H9 (cell line): ENCODE data around the gene RFPL1. TPM values are rescaled to one million over a fixed set of nuclear protein-coding genes. Genes with fewer than 3 reads are reported as not detected.

Experiments used
- DNase-seq: peaks from one replicate; pipeline ENCODE4 v3.0.0-alpha.2; 2017
- H2AFZ ChIP-seq: one replicate; pipeline ENCODE4 v1.6.1; 2013; ENCODE audit warnings: mild to moderate bottlenecking, low read length, control low read depth, moderate library complexity
- H2AK5ac ChIP-seq: 2 replicates; pipeline ENCODE4 v1.6.1; 2013; ENCODE audit warnings: low read length, control low read depth, mixed read lengths; ENCODE audit not compliant: insufficient read length
- H2BK120ac ChIP-seq: one replicate; pipeline ENCODE4 v1.6.1; 2013; ENCODE audit warnings: low read depth, mild to moderate bottlenecking, low read length, control low read depth, inconsistent platforms; ENCODE audit not compliant: poor library complexity, severe bottlenecking
- H2BK12ac ChIP-seq: 2 replicates; pipeline ENCODE4 v1.6.1; 2013; ENCODE audit warnings: low read length, control low read depth, mixed read lengths, low read depth; ENCODE audit not compliant: insufficient read length
- H2BK15ac ChIP-seq: 2 replicates; pipeline ENCODE4 v1.6.1; 2013; ENCODE audit warnings: low read depth, low read length, control low read depth
- H2BK20ac ChIP-seq: one replicate; pipeline ENCODE4 v1.6.1; 2013; ENCODE audit warnings: low read depth, mild to moderate bottlenecking, low read length, control low read depth, inconsistent platforms; ENCODE audit not compliant: poor library complexity, severe bottlenecking
- H2BK5ac ChIP-seq: 2 replicates; pipeline ENCODE4 v1.6.1; 2013; ENCODE audit warnings: low read length, control low read depth, mixed read lengths; ENCODE audit not compliant: insufficient read length
- H3K14ac ChIP-seq: 2 replicates; pipeline ENCODE4 v1.6.1; 2013; ENCODE audit warnings: low read length, control low read depth; ENCODE audit not compliant: insufficient read depth
- H3K18ac ChIP-seq: 2 replicates; pipeline ENCODE4 v1.6.1; 2013; ENCODE audit warnings: low read depth, mild to moderate bottlenecking, mixed read lengths, low read length, control low read depth; ENCODE audit not compliant: insufficient read length
- H3K23ac ChIP-seq: 2 replicates; pipeline ENCODE4 v1.6.1; 2013; ENCODE audit warnings: low read length, control low read depth, mixed read lengths, low read depth; ENCODE audit not compliant: insufficient read length
- H3K23me2 ChIP-seq: 2 replicates; pipeline ENCODE4 v1.6.1; 2013; ENCODE audit warnings: low read depth, mild to moderate bottlenecking, mixed read lengths, low read length, control low read depth; ENCODE audit not compliant: insufficient read length, poor library complexity, severe bottlenecking
- H3K27ac ChIP-seq: 2 replicates; pipeline ENCODE4 v1.5.1; 2013; ENCODE audit warnings: low read length, control low read depth, mixed read lengths, low read depth; ENCODE audit not compliant: insufficient read length
- H3K27me3 ChIP-seq: 2 replicates; pipeline ENCODE4 v1.6.1; 2013; ENCODE audit warnings: low read length, control low read depth, inconsistent platforms; ENCODE audit not compliant: insufficient read depth
- H3K4ac ChIP-seq: 2 replicates; pipeline ENCODE4 v1.6.1; 2013; ENCODE audit warnings: low read depth, mild to moderate bottlenecking, control low read depth, inconsistent platforms, low read length, moderate library complexity
- H3K4me1 ChIP-seq: 2 replicates; pipeline ENCODE4 v1.6.1; 2013; ENCODE audit warnings: low read length, control low read depth, inconsistent platforms; ENCODE audit not compliant: insufficient read depth
- H3K4me2 ChIP-seq: 2 replicates; pipeline ENCODE4 v1.6.1; 2013; ENCODE audit warnings: low read length, control low read depth, mixed read lengths; ENCODE audit not compliant: insufficient read length, insufficient read depth
- H3K56ac ChIP-seq: 2 replicates; pipeline ENCODE4 v1.6.1; 2013; ENCODE audit warnings: low read depth, mild to moderate bottlenecking, mixed read lengths, low read length, control low read depth; ENCODE audit not compliant: insufficient read length
- H3K79me1 ChIP-seq: 2 replicates; pipeline ENCODE4 v1.6.1; 2013; ENCODE audit warnings: low read depth, mild to moderate bottlenecking, moderate library complexity, low read length, control low read depth, inconsistent platforms; ENCODE audit not compliant: insufficient read depth, poor library complexity, severe bottlenecking
- H3K79me2 ChIP-seq: 2 replicates; pipeline ENCODE4 v1.6.1; 2013; ENCODE audit warnings: low read length, control low read depth, inconsistent platforms; ENCODE audit not compliant: insufficient read depth
- H3K9ac ChIP-seq: 2 replicates; pipeline ENCODE4 v1.6.1; 2013; ENCODE audit warnings: low read length, control low read depth, mixed read lengths; ENCODE audit not compliant: insufficient read length; ENCODE audit errors: extremely low read depth
- H3K9me3 ChIP-seq: one replicate; pipeline ENCODE4 v1.6.1; 2013; ENCODE audit warnings: low read depth, low read length, inconsistent platforms; ENCODE audit not compliant: control insufficient read depth
- H3T11ph ChIP-seq: one replicate; pipeline ENCODE4 v1.6.1; 2013; ENCODE audit warnings: mild to moderate bottlenecking, low read length, control low read depth, inconsistent platforms
- H4K20me1 ChIP-seq: one replicate; pipeline ENCODE4 v1.6.1; 2013; ENCODE audit not compliant: control insufficient read depth, insufficient read length, insufficient read depth
- H4K5ac ChIP-seq: 2 replicates; pipeline ENCODE4 v1.6.1; 2013; ENCODE audit warnings: low read depth, mild to moderate bottlenecking, mixed read lengths, low read length, control low read depth; ENCODE audit not compliant: insufficient read length
- H4K8ac ChIP-seq: replicated peaks from 2 replicates; pipeline ENCODE4 v1.6.1; 2013; ENCODE audit warnings: low read length, control low read depth, mixed read lengths, low read depth; ENCODE audit not compliant: insufficient read length
- H4K91ac ChIP-seq: 2 replicates; pipeline ENCODE4 v1.6.1; 2013; ENCODE audit warnings: low read depth, mild to moderate bottlenecking, moderate library complexity, mixed read lengths, low read length, control low read depth; ENCODE audit not compliant: insufficient read length
- H3K27ac Mint-ChIP-seq, 3 experiments: 2 replicates in 2 of 3; 3 replicates in 1 of 3; pipeline ENCODE4 v1.8.0; 2020 to 2021; ENCODE audit warnings: mixed read lengths in 3 of 3, mild to moderate bottlenecking in 1 of 3, moderate library complexity in 1 of 3
- H3K27me3 Mint-ChIP-seq: 2 replicates; pipeline ENCODE4 v1.8.0; 2021; ENCODE audit warnings: low read depth, mild to moderate bottlenecking, moderate library complexity, mixed read lengths
- H3K36me3 Mint-ChIP-seq, 3 experiments: 2 replicates in 2 of 3; 3 replicates in 1 of 3; pipeline ENCODE4 v1.8.0; 2020 to 2021; ENCODE audit warnings: low read depth in 3 of 3, mixed read lengths in 3 of 3; ENCODE audit not compliant: insufficient read depth in 1 of 3
- H3K4me1 Mint-ChIP-seq, 2 experiments: 2 replicates each; pipeline ENCODE4 v1.8.0; 2020; ENCODE audit warnings: mixed read lengths in 2 of 2
- H3K4me3 Mint-ChIP-seq, 2 experiments: 2 replicates in 1 of 2; 3 replicates in 1 of 2; pipeline ENCODE4 v1.8.0; 2020 to 2021; ENCODE audit warnings: mild to moderate bottlenecking in 2 of 2, mixed read lengths in 2 of 2, moderate library complexity in 1 of 2
- H3K9me3 Mint-ChIP-seq, 2 experiments: 2 replicates in 1 of 2; 3 replicates in 1 of 2; pipeline ENCODE4 v1.8.0; 2020; ENCODE audit warnings: mild to moderate bottlenecking in 2 of 2, mixed read lengths in 2 of 2, moderate library complexity in 1 of 2
- WGBS: extraction: QIAGEN DNeasy Blood & Tissue Kit; methylation state at CpG from one replicate; pipeline ENCODE4 v1.1.7; 2013; ENCODE audit warnings: missing lambda C conversion rate, low lambda C conversion rate, mixed read lengths; ENCODE audit not compliant: insufficient read length; ENCODE audit errors: extremely low coverage; 5-methylcytosine and 5-hydroxymethylcytosine counted together
- total RNA-seq: library from RNA; stranded (reverse); gene quantifications from 2 replicates; pipeline ENCODE4 v1.2.1, GENCODE V29; 2021
- TF ChIP-seq, protein P1 (sequence below): fragments of 200-600 bp; sonication (generic); conservative IDR thresholded peaks from 3 replicates; pipeline ENCODE4 v1.8.0; 2021; ENCODE audit warnings: antibody characterized with exemption, mild to moderate bottlenecking

Gene RFPL1
- total RNA-seq, 1 experiment from 2014 or later: not detected

DNA sequence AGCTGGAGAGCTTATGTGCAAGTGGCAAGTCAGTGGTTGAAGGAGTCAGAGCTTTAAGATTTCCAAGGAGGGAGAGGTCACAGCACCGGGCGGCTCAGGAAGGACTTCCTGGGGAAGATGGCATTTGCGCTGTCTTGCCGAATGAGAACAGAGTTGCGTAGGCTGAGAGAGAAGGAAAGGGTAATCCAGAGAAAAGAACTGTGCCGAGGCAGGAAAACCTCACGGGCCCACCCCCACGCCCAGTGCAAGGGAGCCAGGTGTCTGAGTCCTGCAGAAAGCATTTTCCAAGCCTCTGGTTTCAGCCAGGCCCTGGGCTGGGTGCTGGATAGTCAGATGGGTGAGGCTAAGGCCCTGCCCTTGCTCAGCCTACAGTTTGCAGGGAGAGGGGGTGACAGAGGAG lies 46.8 kb upstream of the RFPL1 start:
- H3K4me1 ChIP-seq: no peaks in the 10 kb centered on the region
- H3K18ac ChIP-seq: no peak overlapping the region
- no peak overlapping the region for H3K27ac ChIP-seq
- no peaks in the 10 kb centered on the region for H3K27me3 ChIP-seq
- Mint-ChIP-seq H3K36me3 (no peaks in the 10 kb centered on the region; a peak in 1 of 7 replicates), H3K27ac (no peak overlapping the region), H3K9me3 (no peaks in the 10 kb centered on the region), H3K4me3 (no peak overlapping the region), H3K4me1 (peaks cover 10 to 13% of the 10 kb centered on the region in 2 experiments), H3K27me3 (peaks cover 4% of the 10 kb centered on the region)
- no peak overlapping the region for H2BK20ac ChIP-seq
- no peak overlapping the region for H2BK120ac ChIP-seq
- H2AK5ac ChIP-seq: no peak overlapping the region
- TF ChIP-seq, protein P1, sequence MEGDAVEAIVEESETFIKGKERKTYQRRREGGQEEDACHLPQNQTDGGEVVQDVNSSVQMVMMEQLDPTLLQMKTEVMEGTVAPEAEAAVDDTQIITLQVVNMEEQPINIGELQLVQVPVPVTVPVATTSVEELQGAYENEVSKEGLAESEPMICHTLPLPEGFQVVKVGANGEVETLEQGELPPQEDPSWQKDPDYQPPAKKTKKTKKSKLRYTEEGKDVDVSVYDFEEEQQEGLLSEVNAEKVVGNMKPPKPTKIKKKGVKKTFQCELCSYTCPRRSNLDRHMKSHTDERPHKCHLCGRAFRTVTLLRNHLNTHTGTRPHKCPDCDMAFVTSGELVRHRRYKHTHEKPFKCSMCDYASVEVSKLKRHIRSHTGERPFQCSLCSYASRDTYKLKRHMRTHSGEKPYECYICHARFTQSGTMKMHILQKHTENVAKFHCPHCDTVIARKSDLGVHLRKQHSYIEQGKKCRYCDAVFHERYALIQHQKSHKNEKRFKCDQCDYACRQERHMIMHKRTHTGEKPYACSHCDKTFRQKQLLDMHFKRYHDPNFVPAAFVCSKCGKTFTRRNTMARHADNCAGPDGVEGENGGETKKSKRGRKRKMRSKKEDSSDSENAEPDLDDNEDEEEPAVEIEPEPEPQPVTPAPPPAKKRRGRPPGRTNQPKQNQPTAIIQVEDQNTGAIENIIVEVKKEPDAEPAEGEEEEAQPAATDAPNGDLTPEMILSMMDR: no peak
- no peaks in the 10 kb centered on the region for H4K20me1 ChIP-seq
- no peak overlapping the region for H3K14ac ChIP-seq
- H4K8ac ChIP-seq: no peak overlapping the region
- no peak overlapping the region for H3K4me2 ChIP-seq
- H3K79me1 ChIP-seq: no peaks in the 10 kb centered on the region
- H3K56ac ChIP-seq: no peak overlapping the region
- peaks cover 7% of the 10 kb centered on the region for H3K23me2 ChIP-seq
- no peak overlapping the region for H3T11ph ChIP-seq
- no peak overlapping the region for H2BK12ac ChIP-seq
- H3K23ac ChIP-seq: no peak overlapping the region
- no peak overlapping the region for H4K5ac ChIP-seq
- no peaks in the 10 kb centered on the region; the same call in 1 of the 2 replicates for H3K79me2 ChIP-seq
- H2BK5ac ChIP-seq: no peak overlapping the region
- H2BK15ac ChIP-seq: no peak overlapping the region
- no peak overlapping the region for H3K9ac ChIP-seq
- H3K4ac ChIP-seq: no peak overlapping the region
- H3K9me3 ChIP-seq: no peaks in the 10 kb centered on the region
- H2AFZ ChIP-seq: no peak overlapping the region
- no peak overlapping the region for H4K91ac ChIP-seq
- no peak for DNase-seq
- no CpG with 5 or more reads among the region's 8 CpGs for WGBS
